ENCODE data around the gene HEBP1.

HEBP1 gene

GRCh38 chr12:12987421-12987820, 12.6 kb downstream of the HEBP1 start:
- no peak for DNase-seq

- no peak for DNase-seq
These were observed 13.2 kb downstream of the HEBP1 start for GRCh38 chr12:12986775-12987331.

GRCh38 chr12:12985817-12986408, 14.2 kb downstream of the HEBP1 start:
- no peak for DNase-seq

- DNase-seq: no peak
These were observed 15.9 kb downstream of the HEBP1 start for GRCh38 chr12:12984149-12984548.

GRCh38 chr12:12983420-12984035, 16.5 kb downstream of the HEBP1 start:
- DNase-seq: no peak

- DNase-seq: no peak
These were observed 17.7 kb downstream of the HEBP1 start for GRCh38 chr12:12982331-12982730.

- no peak for DNase-seq
These were observed 20.3 kb downstream of the HEBP1 start for GRCh38 chr12:12979731-12980259.

GRCh38 chr12:12979126-12979525, 20.9 kb downstream of the HEBP1 start:
- DNase-seq: no peak

GRCh38 chr12:12977231-12977630, 22.8 kb downstream of the HEBP1 start:
- DNase-seq: no peak

GRCh38 chr12:12976366-12976765, 23.7 kb downstream of the HEBP1 start:
- DNase-seq: no peak

GRCh38 chr12:12975322-12976077, 24.6 kb downstream of the HEBP1 start:
- no peak for DNase-seq

- DNase-seq: no peak
These were observed 25.9 kb downstream of the HEBP1 start for GRCh38 chr12:12974211-12974610.

GRCh38 chr12:12973019-12973418, 27.0 kb downstream of the HEBP1 start:
- DNase-seq: no peak

GRCh38 chr12:12965836-12966235, 34.2 kb downstream of the HEBP1 start:
- DNase-seq: no peak

GRCh38 chr12:12964255-12964654, 35.8 kb downstream of the HEBP1 start:
- DNase-seq: no peak

GRCh38 chr12:12960639-12961209, 39.3 kb downstream of the HEBP1 start:
- no peak for DNase-seq

- DNase-seq: no peak
These were observed 41.2 kb downstream of the HEBP1 start for GRCh38 chr12:12958886-12959285.

GRCh38 chr12:12954878-12955625, 45.0 kb downstream of the HEBP1 start:
- no peak for DNase-seq

GRCh38 chr12:12954356-12954755, 45.7 kb downstream of the HEBP1 start:
- no peak for DNase-seq

- no peak for DNase-seq
These were observed 48.0 kb downstream of the HEBP1 start, which contains the start of gene GPRC5D for GRCh38 chr12:12952036-12952435. TSS of gene GPRC5D (minus strand) at chr12:12952170. CDS start at chr12:12950384, 1,786 bp downstream.

- no peak for DNase-seq
These were observed 48.6 kb downstream of the HEBP1 start for GRCh38 chr12:12951504-12951903.

- DNase-seq: no peak
These were observed 52.2 kb downstream of the HEBP1 start for GRCh38 chr12:12947902-12948301.

All from activated naive CD4-positive, alpha-beta T cell (primary cell).